Caco-2 (cell line): ENCODE results near the gene C1GALT1C1. TPM values are rescaled to one million over a fixed set of nuclear protein-coding genes. Genes with fewer than 3 reads are reported as not detected.

ENCODE experiments used
- BruUV-seq: library from RNA; stranded (reverse); fragments of 400-500 nt; replicated peaks from 2 replicates; lab custom pipeline; 2021; lab: Mats Ljungman, UMichigan
- CTCF ChIA-PET: fragments of 300-600 bp; sonication (Branson Sonifier 250); formaldehyde crosslinking; loops from one replicate; lab custom pipeline; 2022; ENCODE audit warnings: antibody characterized with exemption; lab: Charles Lee
- POLR2A ChIA-PET: fragments of 300-600 bp; sonication (Branson Sonifier 250); formaldehyde crosslinking; loops from one replicate; lab custom pipeline; 2022; ENCODE audit warnings: antibody characterized with exemption; lab: Charles Lee
- DNase-seq, 2 experiments: peaks; one replicate each; pipeline versions ENCODE4 v3.0.0 to v3.0.0-alpha.2; 2020 to 2022
- H3K27me3 ChIP-seq: replicated peaks from 2 replicates; pipeline ENCODE4 v1.6.0; 2011; ENCODE audit warnings: low read length; ENCODE audit not compliant: control insufficient read depth, insufficient read depth
- H3K36me3 ChIP-seq: 2 replicates; pipeline ENCODE4 v1.5.1; 2011; ENCODE audit warnings: low read length; ENCODE audit not compliant: control insufficient read depth, insufficient read depth
- H3K4me1 ChIP-seq: fragments of 250-450 bp; sonication (Bioruptor Pico); 2 replicates; pipeline ENCODE4 v1.5.1; 2020; ENCODE audit warnings: mild to moderate bottlenecking
- H3K4me3 ChIP-seq: 2 replicates; pipeline ENCODE4 v1.5.1; 2011; ENCODE audit warnings: low read depth, mild to moderate bottlenecking, control low read depth, low read length
- H3K9me3 ChIP-seq: fragments of 250-450 bp; sonication (Bioruptor Pico); 2 replicates; pipeline ENCODE4 v1.5.1; 2020; ENCODE audit warnings: mild to moderate bottlenecking, moderate library complexity
- H3K27ac Mint-ChIP-seq: one replicate; pipeline ENCODE4 v1.8.0; 2022; ENCODE audit warnings: mixed read lengths; ENCODE audit not compliant: unreplicated experiment
- H3K27me3 Mint-ChIP-seq: one replicate; pipeline ENCODE4 v1.8.0; 2022; ENCODE audit warnings: mixed read lengths; ENCODE audit not compliant: insufficient read depth, unreplicated experiment
- H3K36me3 Mint-ChIP-seq: one replicate; pipeline ENCODE4 v1.8.0; 2022; ENCODE audit warnings: mild to moderate bottlenecking, mixed read lengths; ENCODE audit not compliant: insufficient read depth, unreplicated experiment
- H3K4me1 Mint-ChIP-seq: one replicate; pipeline ENCODE4 v1.8.0; 2022; ENCODE audit warnings: low read depth, mixed read lengths; ENCODE audit not compliant: unreplicated experiment
- H3K4me3 Mint-ChIP-seq: one replicate; pipeline ENCODE4 v1.8.0; 2022; ENCODE audit warnings: mild to moderate bottlenecking, moderate library complexity, mixed read lengths; ENCODE audit not compliant: unreplicated experiment
- H3K9me3 Mint-ChIP-seq: one replicate; pipeline ENCODE4 v1.8.0; 2022; ENCODE audit warnings: mixed read lengths; ENCODE audit not compliant: unreplicated experiment
- intact Hi-C: fragments of 100-400 bp; cut with micrococcal nuclease; formaldehyde crosslinking; loops from one replicate; pipeline ENCODE4 v1.10.0; 2022; ENCODE audit not compliant: unreplicated experiment
- total RNA-seq: library from RNA; stranded (reverse); gene quantifications from 2 replicates; pipeline ENCODE4 v1.2.3, GENCODE V29; 2022
- TF ChIP-seq, protein P1 (sequence below), 2 experiments: fragments of 200-600 bp in 1 of 2; IDR thresholded peaks; 1 replicate in 1 of 2; 2 replicates in 1 of 2; pipeline versions ENCODE4 v1.5.1 to v1.8.0; 2011 to 2022; ENCODE audit warnings: antibody characterized with exemption in 1 of 2, control low read depth in 1 of 2, inconsistent platforms in 1 of 2, low read depth in 1 of 2, low read length in 1 of 2, mild to moderate bottlenecking in 1 of 2, moderate library complexity in 1 of 2; ENCODE audit not compliant: insufficient read depth in 1 of 2, severe bottlenecking in 1 of 2, unreplicated experiment in 1 of 2

The C1GALT1C1 gene
- total RNA-seq, 1 experiment from 2014 or later, result 12.7 TPM

DNA sequence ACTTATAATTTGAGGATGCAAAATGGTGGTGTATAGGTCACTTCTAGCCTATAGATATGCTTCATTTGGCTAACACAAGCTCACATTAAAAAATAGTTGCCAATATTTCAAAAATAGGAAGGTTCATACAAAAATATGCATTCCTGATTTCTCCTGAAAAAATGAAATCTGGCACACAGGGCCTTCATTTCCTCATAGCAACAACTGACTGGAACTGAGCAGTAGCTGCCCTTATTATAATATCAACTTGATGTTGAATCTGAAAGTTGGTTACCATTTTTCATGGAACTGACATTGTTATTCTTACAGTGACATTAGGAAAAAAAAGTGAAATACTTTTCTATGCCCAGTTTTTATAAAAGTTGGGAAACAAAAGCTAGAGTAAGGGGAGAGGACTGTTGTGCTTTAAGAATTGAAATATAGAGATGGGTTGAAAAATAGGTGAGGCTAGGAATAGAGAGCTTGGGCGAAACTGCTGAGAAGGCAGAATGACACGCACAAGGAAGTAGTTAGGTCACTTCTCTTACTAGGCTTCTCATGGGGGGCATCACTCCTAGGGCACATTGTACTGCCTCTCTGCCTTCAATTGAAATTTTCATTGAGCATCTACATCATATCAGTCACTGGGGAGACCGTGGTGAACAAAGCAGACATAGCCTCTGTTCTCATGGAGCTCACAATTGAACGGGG is 43.1 kb upstream of the C1GALT1C1 start:
- no peak for DNase-seq
- Histone ChIP-seq H3K4me3 (no peak overlapping the region), H3K27me3 (no peaks in the 10 kb centered on the region), H3K4me1 (no peaks in the 10 kb centered on the region), H3K36me3 (no peaks in the 10 kb centered on the region), H3K9me3 (no peaks in the 10 kb centered on the region)
- CTCF ChIA-PET, result no interaction called here
- intact Hi-C loops, result no loop called here
- BruUV-seq, result no TSS peak
- POLR2A ChIA-PET, result no interaction called here
- H3K4me3 Mint-ChIP-seq, result no peak overlapping the region
- H3K27me3 Mint-ChIP-seq, result no peaks in the 10 kb centered on the region
- no peak overlapping the region for H3K27ac Mint-ChIP-seq
- TF ChIP-seq, protein P1, sequence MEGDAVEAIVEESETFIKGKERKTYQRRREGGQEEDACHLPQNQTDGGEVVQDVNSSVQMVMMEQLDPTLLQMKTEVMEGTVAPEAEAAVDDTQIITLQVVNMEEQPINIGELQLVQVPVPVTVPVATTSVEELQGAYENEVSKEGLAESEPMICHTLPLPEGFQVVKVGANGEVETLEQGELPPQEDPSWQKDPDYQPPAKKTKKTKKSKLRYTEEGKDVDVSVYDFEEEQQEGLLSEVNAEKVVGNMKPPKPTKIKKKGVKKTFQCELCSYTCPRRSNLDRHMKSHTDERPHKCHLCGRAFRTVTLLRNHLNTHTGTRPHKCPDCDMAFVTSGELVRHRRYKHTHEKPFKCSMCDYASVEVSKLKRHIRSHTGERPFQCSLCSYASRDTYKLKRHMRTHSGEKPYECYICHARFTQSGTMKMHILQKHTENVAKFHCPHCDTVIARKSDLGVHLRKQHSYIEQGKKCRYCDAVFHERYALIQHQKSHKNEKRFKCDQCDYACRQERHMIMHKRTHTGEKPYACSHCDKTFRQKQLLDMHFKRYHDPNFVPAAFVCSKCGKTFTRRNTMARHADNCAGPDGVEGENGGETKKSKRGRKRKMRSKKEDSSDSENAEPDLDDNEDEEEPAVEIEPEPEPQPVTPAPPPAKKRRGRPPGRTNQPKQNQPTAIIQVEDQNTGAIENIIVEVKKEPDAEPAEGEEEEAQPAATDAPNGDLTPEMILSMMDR (IDR thresholded peaks at IDR 0.05; ENCODE audit: insufficient read depth in 1 of 2, low read depth in 1 of 2, low read length in 1 of 2, severe bottlenecking in 1 of 2, unreplicated experiment in 1 of 2), result no peak
- peaks cover 6% of the 10 kb centered on the region for H3K4me1 Mint-ChIP-seq
- H3K36me3 Mint-ChIP-seq, result no peaks in the 10 kb centered on the region
- H3K9me3 Mint-ChIP-seq, result no peaks in the 10 kb centered on the region

DNA sequence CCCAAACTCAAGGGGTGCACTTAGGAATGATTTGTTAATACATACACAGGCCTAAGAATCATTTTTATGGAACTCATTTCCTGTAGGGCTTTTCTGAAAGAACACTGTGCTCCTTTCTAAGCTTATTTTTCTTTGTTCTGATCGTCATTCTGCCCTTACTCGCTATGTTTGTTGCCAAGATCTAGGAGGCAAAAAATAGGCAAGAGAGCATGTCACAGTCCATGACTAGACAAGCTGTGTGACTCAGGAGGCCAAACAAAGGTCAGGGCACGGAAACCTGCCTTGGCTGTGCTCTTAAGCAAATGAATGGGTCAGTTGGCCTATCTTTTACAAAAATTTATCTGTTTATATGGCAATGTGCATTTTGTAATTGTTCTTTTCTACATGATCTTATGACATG is 42.5 kb upstream of the C1GALT1C1 start:
- Histone ChIP-seq H3K36me3 (no peaks in the 10 kb centered on the region), H3K27me3 (no peaks in the 10 kb centered on the region), H3K4me3 (no peak overlapping the region), H3K4me1 (no peaks in the 10 kb centered on the region), H3K9me3 (no peaks in the 10 kb centered on the region)
- ChIA-PET POLR2A (interaction anchor here (0.5 kb wide), 1 partner anchor 111 kb away, joined by 5 read pairs; no protein-coding TSS in a partner anchor), CTCF (no interaction called here)
- TF ChIP-seq, protein P1 (IDR thresholded peaks at IDR 0.05; ENCODE audit: insufficient read depth in 1 of 2, low read depth in 1 of 2, low read length in 1 of 2, severe bottlenecking in 1 of 2, unreplicated experiment in 1 of 2), result no peak
- Mint-ChIP-seq H3K27ac (no peak overlapping the region), H3K36me3 (no peaks in the 10 kb centered on the region), H3K27me3 (no peaks in the 10 kb centered on the region), H3K4me3 (no peak overlapping the region), H3K4me1 (peaks cover 6% of the 10 kb centered on the region), H3K9me3 (no peaks in the 10 kb centered on the region)
- no TSS peak for BruUV-seq
- DNase-seq, result no peak
- intact Hi-C loops, result no loop called here

DNA sequence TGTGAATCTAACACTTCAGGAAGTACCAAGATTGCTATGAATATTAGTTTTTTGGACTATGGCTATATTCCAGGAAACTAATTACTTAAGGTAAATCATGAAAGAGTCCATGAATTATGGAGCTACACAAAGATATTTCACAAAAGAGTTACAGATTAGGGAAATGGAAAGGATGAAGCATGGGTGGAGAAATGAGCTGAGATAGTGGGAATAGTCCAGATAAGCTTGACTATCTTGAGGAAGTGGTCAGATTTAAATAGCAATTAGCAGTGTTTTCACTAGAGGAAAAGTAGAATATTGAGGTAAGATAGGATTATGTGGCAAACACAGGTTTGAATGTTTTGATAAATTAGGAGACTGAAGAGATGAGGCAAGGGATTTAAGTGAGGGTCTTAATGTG is 42.1 kb upstream of the C1GALT1C1 start:
- Mint-ChIP-seq H3K9me3 (no peaks in the 10 kb centered on the region), H3K27ac (no peak overlapping the region), H3K27me3 (no peaks in the 10 kb centered on the region), H3K36me3 (no peaks in the 10 kb centered on the region), H3K4me3 (no peak overlapping the region), H3K4me1 (peaks cover 6% of the 10 kb centered on the region)
- Histone ChIP-seq H3K27me3 (no peaks in the 10 kb centered on the region), H3K9me3 (no peaks in the 10 kb centered on the region), H3K4me1 (no peaks in the 10 kb centered on the region), H3K36me3 (no peaks in the 10 kb centered on the region), H3K4me3 (no peak overlapping the region)
- BruUV-seq, result no TSS peak
- POLR2A ChIA-PET, result interaction anchor here (0.5 kb wide), 1 partner anchor 111 kb away, joined by 5 read pairs; no protein-coding TSS in a partner anchor
- TF ChIP-seq, protein P1 (IDR thresholded peaks at IDR 0.05; ENCODE audit: insufficient read depth in 1 of 2, low read depth in 1 of 2, low read length in 1 of 2, severe bottlenecking in 1 of 2, unreplicated experiment in 1 of 2), result no peak
- intact Hi-C loops, result no loop called here
- no peak for DNase-seq
- CTCF ChIA-PET, result no interaction called here
